Measurements from ENCODE around the gene EP400. TPM values are rescaled to one million over a fixed set of nuclear protein-coding genes. Genes with fewer than 3 reads are reported as not detected.
A peak's percentile ranks its signal among the peaks of the same experiment; 100 is the strongest.

Gene EP400
- total and polyA plus RNA-seq, 2 of the 13 experiments (the other 11 are each of a cell fraction or from before 2014, with no cell fraction given) = 4.9 to 5.0 TPM

- Histone ChIP-seq H3K4me1 (ENCODE audit: insufficient read depth, low read length) (peaks cover 45% of the 10 kb centered on the region), H3K36me3 (replicated peaks in 1 of 2; ENCODE audit: control insufficient read depth in 1 of 2, insufficient read depth in 2 of 2, low read length in 2 of 2) (peaks cover 2 to 3% of the 10 kb centered on the region in 2 experiments; a peak in 4 of 5 replicates), H4K20me1 (ENCODE audit: insufficient read depth, low read length) (peaks cover 14% of the 10 kb centered on the region), H3K4me2 (ENCODE audit: low read depth, low read length) (peak overlapping the region; percentile 94), H3K4me3 (replicated peaks in 1 of 3; ENCODE audit: insufficient read depth in 1 of 3, low read depth in 2 of 3, low read length in 3 of 3) (peak overlapping the region; percentile 6 to 63 (median 52); a peak in 4 of 6 replicates), H2AFZ (ENCODE audit: low read length) (no peak overlapping the region), H3K27me3 (ENCODE audit: control insufficient read depth in 1 of 2, insufficient read depth in 2 of 2, low read length in 2 of 2) (no peaks in the 10 kb centered on the region), H3K79me2 (ENCODE audit: insufficient read depth, low read length) (peaks cover 23% of the 10 kb centered on the region), H3K9me3 (ENCODE audit: low read length) (no peaks in the 10 kb centered on the region), H3K9ac (ENCODE audit: insufficient read depth, low read depth, low read length) (peak overlapping the region; percentile 62), H3K27ac (ENCODE audit: extremely low read length, insufficient read depth, low read length) (peak overlapping the region; percentile 70)
- ATAC-seq (peak; percentile 12), DNase-seq (ENCODE audit: low spot score) (no peak), FAIRE-seq (no peak)
- 6% methylated on average over 8 of the region's 8 CpGs for WGBS (ENCODE audit: low lambda C conversion rate)
- ChIA-PET CTCF (ENCODE audit: low intra/inter-chr PET ratio, low total read pairs) (no interaction called here), POLR2A (no interaction called here)
- BruUV-seq (replicated peaks) = TSS peak; percentile 80
- intact Hi-C loops (cut with micrococcal nuclease; ENCODE audit: unreplicated experiment) (no loop called here), in situ Hi-C loops (cut with HindIII; ENCODE audit: extremely low pct_ligation_motif_present, low pct_unique_long_range_greater_than_20kb) (no loop called here)
- TF ChIP-seq DZIP1 (CRISPR knock-in tag; IDR thresholded peaks at IDR 0.05) (no peak), ZNF710 (CRISPR knock-in tag; IDR thresholded peaks at IDR 0.05; ENCODE audit: borderline replicate concordance) (no peak), ZNF574 (CRISPR knock-in tag; IDR thresholded peaks at IDR 0.05) (no peak), DMAP1 (CRISPR knock-in tag; IDR thresholded peaks at IDR 0.05) (no peak), ZNF451 (CRISPR knock-in tag; IDR thresholded peaks at IDR 0.05) (no peak), ADNP (CRISPR knock-in tag; IDR thresholded peaks at IDR 0.05) (no peak), RAD21 (CRISPR knock-in tag; IDR thresholded peaks at IDR 0.05) (peak; percentile 5; the same call in 1 of the 2 replicates), MLXIP (CRISPR knock-in tag; IDR thresholded peaks at IDR 0.05; ENCODE audit: borderline replicate concordance) (no peak), ASH2L (IDR thresholded peaks at IDR 0.05; ENCODE audit: insufficient read length, low read depth, low read length) (peak; percentile 20), YY1 (IDR thresholded peaks at IDR 0.05; ENCODE audit: insufficient read depth, insufficient replicate concordance, low read depth, low read length) (no peak)
These were observed 133.8 kb downstream of the EP400 start for GRCh38 chr12:132083614-132083940.
